ENCODE measurements around the gene SARS2.

DNA sequence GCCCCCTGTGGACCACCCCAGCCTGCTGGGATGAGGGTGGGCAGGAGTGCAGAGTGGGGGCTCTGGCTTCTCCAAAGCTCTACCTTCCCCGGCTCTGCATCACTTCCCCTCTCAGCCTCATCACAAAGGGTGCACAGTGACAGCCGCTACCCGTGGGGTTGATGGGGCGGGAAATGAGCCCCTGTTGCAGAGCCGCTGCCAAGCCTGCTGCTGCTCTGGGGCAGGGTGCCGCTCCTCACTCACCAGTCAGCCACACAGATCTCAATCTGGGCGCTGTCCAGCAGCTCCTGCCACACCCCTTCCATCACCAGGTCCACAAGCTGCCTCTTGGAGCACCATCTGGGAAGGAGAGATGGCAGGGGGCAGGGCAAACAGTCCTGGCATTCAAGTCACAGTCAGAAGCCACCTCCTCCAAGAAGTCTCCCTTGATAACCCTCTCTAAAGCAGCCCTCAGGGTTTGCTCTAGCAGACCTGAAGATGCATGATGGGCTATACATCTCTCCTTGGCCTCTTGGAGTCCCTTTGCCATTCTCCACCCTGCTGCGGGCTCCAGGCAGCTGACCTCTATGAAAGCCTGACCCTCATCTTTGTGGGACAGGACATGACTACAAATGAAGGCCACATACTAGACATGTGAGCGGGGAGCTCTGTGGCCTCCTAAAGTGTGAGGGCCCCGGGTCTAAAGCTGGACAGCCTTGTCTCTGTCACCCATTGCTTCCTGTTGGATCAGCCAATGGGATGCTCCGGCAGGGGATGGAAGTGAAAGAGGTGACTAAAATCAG, 15.9 kb upstream of the SARS2 start:
- TF ChIP-seq CTCF (IDR thresholded peaks at IDR 0.05) (no peak), POLR2A (IDR thresholded peaks at IDR 0.05) (no peak)
